NCI-H446 treated with DMSO at 0.1 percent for 48 hours (cell line): ENCODE data around the gene SPOCD1.
A peak's percentile ranks its signal among the peaks of the same experiment; 100 is the strongest.

ENCODE experiments used
- DNase-seq: peaks from one replicate; lab custom pipeline; 2025; lab: John Stamatoyannopoulos, UW

SPOCD1 gene

GRCh38 chr1:31755850-31756492 lies 59.9 kb downstream of the SPOCD1 start:
- no peak for DNase-seq

- no peak for DNase-seq
These were observed 60.6 kb downstream of the SPOCD1 start for GRCh38 chr1:31755197-31755611.

GRCh38 chr1:31754397-31754796 lies 61.4 kb downstream of the SPOCD1 start:
- DNase-seq, result no peak

- peak; percentile 96 for DNase-seq
These were observed 62.0 kb downstream of the SPOCD1 start for GRCh38 chr1:31753707-31754349.

GRCh38 chr1:31752952-31753475 lies 62.8 kb downstream of the SPOCD1 start:
- peak; percentile 77 for DNase-seq

GRCh38 chr1:31752258-31752657 lies 63.6 kb downstream of the SPOCD1 start:
- no peak for DNase-seq

- DNase-seq, result no peak
These were observed 64.0 kb downstream of the SPOCD1 start for GRCh38 chr1:31751822-31752241.

GRCh38 chr1:31750858-31751510 lies 64.8 kb downstream of the SPOCD1 start:
- DNase-seq, result no peak

GRCh38 chr1:31749785-31750735 lies 65.8 kb downstream of the SPOCD1 start:
- no peak for DNase-seq

- no peak for DNase-seq
These were observed 67.5 kb downstream of the SPOCD1 start for GRCh38 chr1:31748365-31748764.

- DNase-seq, result no peak
These were observed 68.5 kb downstream of the SPOCD1 start for GRCh38 chr1:31747304-31747703.

GRCh38 chr1:31746687-31747086 lies 69.1 kb downstream of the SPOCD1 start:
- no peak for DNase-seq

- DNase-seq, result peak; percentile 82
These were observed 69.7 kb downstream of the SPOCD1 start for GRCh38 chr1:31745946-31746670.

GRCh38 chr1:31745096-31745945 lies 70.5 kb downstream of the SPOCD1 start:
- peak; percentile 33 for DNase-seq

- DNase-seq, result no peak
These were observed 71.5 kb downstream of the SPOCD1 start for GRCh38 chr1:31744165-31744888.

GRCh38 chr1:31742462-31743212 lies 73.2 kb downstream of the SPOCD1 start:
- no peak for DNase-seq
